A549 (cell line): Measurements from ENCODE around the gene DTX3. TPM values are rescaled to one million over a fixed set of nuclear protein-coding genes. Genes with fewer than 3 reads are reported as not detected.

Experiments used
- ATAC-seq, 2 experiments: fragments of 200-7000 bp in 1 of 2; fragments of >200 bp in 1 of 2; cut with Nextera tagmentation in 1 of 2; cut with Tn5 transposase in 1 of 2; 3 replicates each; pipeline versions ENCODE4 v1.8.0 to v1.9.1; 2018 to 2020; ENCODE audit warnings: mild to moderate bottlenecking in 1 of 2, moderate library complexity in 1 of 2
- CTCF ChIA-PET: fragments of 300-600 bp; sonication (Branson Sonifier 250); formaldehyde crosslinking; extraction: SDS; loops from one replicate; lab custom pipeline; 2021; ENCODE audit warnings: antibody characterized with exemption, inconsistent platforms; lab: Yijun Ruan, JAX
- POLR2A ChIA-PET: fragments of 350-600 bp; formaldehyde crosslinking; extraction: SDS; loops from one replicate; lab custom pipeline; 2021; ENCODE audit warnings: antibody characterized with exemption, inconsistent platforms; lab: Yijun Ruan, JAX
- DNase-seq, 2 experiments: peaks; one replicate each; pipeline versions ENCODE4 v3.0.0 to v3.0.0-alpha.2; 2011 to 2016; ENCODE audit warnings: low read depth in 1 of 2, low spot score in 1 of 2
- FAIRE-seq: peaks from 2 replicates; lab custom pipeline; 2011; peaks lifted over from hg19 to GRCh38; lab: Jason Lieb, UNC
- H3K27ac ChIP-seq, 2 experiments: fragments of >200 bp; sonication (Bioruptor Twin); formaldehyde crosslinking; 3 replicates each; pipeline ENCODE4 v1.5.1; 2016 to 2017
- H3K4me1 ChIP-seq: fragments of >200 bp; sonication (Bioruptor Twin); formaldehyde crosslinking; 3 replicates; pipeline ENCODE4 v1.6.1; 2016
- H3K4me2 ChIP-seq: fragments of >200 bp; sonication (Bioruptor Twin); formaldehyde crosslinking; 3 replicates; pipeline ENCODE4 v1.6.1; 2016
- H3K4me3 ChIP-seq: fragments of >200 bp; sonication (Bioruptor Twin); formaldehyde crosslinking; 3 replicates; pipeline ENCODE4 v1.5.1; 2016
- H3K9me3 ChIP-seq: fragments of >200 bp; sonication (Bioruptor Twin); formaldehyde crosslinking; 3 replicates; pipeline ENCODE4 v1.6.1; 2016
- BHLHE40 ChIP-seq: IDR thresholded peaks from 2 replicates; pipeline ENCODE4 v1.6.1; 2012; ENCODE audit warnings: low read depth, low read length, inconsistent platforms
- CBX2 ChIP-seq: fragments of 200-600 bp; sonication (generic); IDR thresholded peaks from 2 replicates; pipeline ENCODE4 v1.6.1; 2016; ENCODE audit warnings: low read depth, mild to moderate bottlenecking, borderline replicate concordance
- EHMT2 ChIP-seq: fragments of 200-600 bp; sonication (generic); IDR thresholded peaks from 2 replicates; pipeline ENCODE4 v1.6.1; 2016; ENCODE audit warnings: antibody characterized with exemption, low read depth, mild to moderate bottlenecking, moderate library complexity
- FOSB ChIP-seq: fragments of 250-450 bp; sonication (Bioruptor Pico); IDR thresholded peaks from 2 replicates; pipeline ENCODE4 v1.5.0; 2020; ENCODE audit warnings: mild to moderate bottlenecking, moderate library complexity
- FOSL2 ChIP-seq, 2 experiments: fragments of 450-650 bp in 1 of 2; fragments of >200 bp in 1 of 2; sonication (Bioruptor Twin) in 1 of 2; formaldehyde crosslinking; IDR thresholded peaks; 2 replicates each; pipeline versions ENCODE4 v1.5.0 to v1.6.1; 2016 to 2020; ENCODE audit warnings: mild to moderate bottlenecking in 1 of 2, moderate library complexity in 1 of 2
- HDAC2 ChIP-seq: fragments of 200-600 bp; sonication (generic); IDR thresholded peaks from 2 replicates; pipeline ENCODE4 v1.6.1; 2016
- HEYL ChIP-seq: fragments of 250-450 bp; sonication (Bioruptor Pico); IDR thresholded peaks from 2 replicates; pipeline ENCODE4 v1.8.0; 2021; ENCODE audit warnings: mild to moderate bottlenecking, moderate library complexity
- JUN ChIP-seq, 2 experiments: fragments of >200 bp; sonication (Bioruptor Twin); formaldehyde crosslinking; IDR thresholded peaks; 2 replicates in 1 of 2; 3 replicates in 1 of 2; pipeline ENCODE4 v1.6.1; 2016 to 2017
- KDM1A ChIP-seq: fragments of 200-600 bp; sonication (generic); IDR thresholded peaks from 2 replicates; pipeline ENCODE4 v1.6.1; 2016; ENCODE audit warnings: low read depth, mild to moderate bottlenecking
- MAZ ChIP-seq: fragments of 150-350 bp; IDR thresholded peaks from 2 replicates; pipeline ENCODE4 v1.6.1; 2014; ENCODE audit warnings: antibody characterized with exemption, low read depth, low read length, borderline replicate concordance
- PHF8 ChIP-seq: fragments of 200-600 bp; sonication (generic); IDR thresholded peaks from 2 replicates; pipeline ENCODE4 v1.6.1; 2016; ENCODE audit warnings: low read depth, mild to moderate bottlenecking, antibody characterized with exemption, moderate library complexity, borderline replicate concordance
- POLR2A ChIP-seq: IDR thresholded peaks from 2 replicates; pipeline ENCODE4 v1.6.1; 2012; ENCODE audit warnings: mild to moderate bottlenecking, low read length
- RFX5 ChIP-seq: fragments of 450-650 bp; IDR thresholded peaks from 2 replicates; pipeline ENCODE4 v1.7.1; 2014; ENCODE audit warnings: antibody characterized with exemption, mild to moderate bottlenecking, moderate library complexity
- RNF2 ChIP-seq: fragments of 200-600 bp; sonication (generic); IDR thresholded peaks from 2 replicates; pipeline ENCODE4 v1.6.1; 2016; ENCODE audit warnings: low read depth, mild to moderate bottlenecking, antibody characterized with exemption, moderate library complexity, borderline replicate concordance
- TP53 ChIP-seq: fragments of 250-450 bp; sonication (Bioruptor Pico); IDR thresholded peaks from 2 replicates; pipeline ENCODE4 v1.5.0; 2021; ENCODE audit warnings: mild to moderate bottlenecking, moderate library complexity
- ZC3H11A ChIP-seq: fragments of 450-650 bp; IDR thresholded peaks from 2 replicates; pipeline ENCODE4 v1.6.1; 2014; ENCODE audit warnings: antibody characterized with exemption, mild to moderate bottlenecking
- WGBS: methylation state at CpG from one replicate; pipeline ENCODE4 v1.1.6; 2017; ENCODE audit errors: missing lambda C conversion rate; 5-methylcytosine and 5-hydroxymethylcytosine counted together
- polyA plus RNA-seq, 4 experiments: library from polyadenylated mRNA; depleted of rRNA in 3 of 4; stranded (reverse); fragments of >200 nt; fragmentation: RNase III in 1 of 4; extraction: RNeasy Plus Mini Kit Qiagen cat#74134 plus additional on column Dnase treatment in 1 of 4; gene quantifications; 2 replicates in 3 of 4; 3 replicates in 1 of 4; pipeline ENCODE4 v1.2.3, GENCODE V29; 2011 to 2017
- TF ChIP-seq, protein P1 (sequence below): IDR thresholded peaks from 2 replicates; pipeline ENCODE4 v1.6.1; 2012
- TF ChIP-seq, protein P2 (sequence below): fragments of 250-450 bp; sonication (Bioruptor Pico); IDR thresholded peaks from 2 replicates; pipeline ENCODE4 v1.5.0; 2021; ENCODE audit warnings: mild to moderate bottlenecking, moderate library complexity, borderline replicate concordance
- TF ChIP-seq, protein P3 (sequence below): fragments of 450-650 bp; IDR thresholded peaks from 2 replicates; pipeline ENCODE4 v1.6.1; 2014; ENCODE audit warnings: antibody characterized with exemption
- TF ChIP-seq, protein P4 (sequence below): fragments of 200-600 bp; sonication (generic); IDR thresholded peaks from 2 replicates; pipeline ENCODE4 v1.6.1; 2016; ENCODE audit warnings: antibody characterized with exemption, mild to moderate bottlenecking, moderate library complexity
- TF ChIP-seq, protein P5 (sequence below): fragments of >200 bp; sonication (Bioruptor Twin); formaldehyde crosslinking; IDR thresholded peaks from 2 replicates; pipeline ENCODE4 v1.6.1; 2016

Gene DTX3
- polyA plus RNA-seq, 2 of the 4 experiments (the other 2 are of a cell fraction), result 21.7 to 24.7 TPM

DNA sequence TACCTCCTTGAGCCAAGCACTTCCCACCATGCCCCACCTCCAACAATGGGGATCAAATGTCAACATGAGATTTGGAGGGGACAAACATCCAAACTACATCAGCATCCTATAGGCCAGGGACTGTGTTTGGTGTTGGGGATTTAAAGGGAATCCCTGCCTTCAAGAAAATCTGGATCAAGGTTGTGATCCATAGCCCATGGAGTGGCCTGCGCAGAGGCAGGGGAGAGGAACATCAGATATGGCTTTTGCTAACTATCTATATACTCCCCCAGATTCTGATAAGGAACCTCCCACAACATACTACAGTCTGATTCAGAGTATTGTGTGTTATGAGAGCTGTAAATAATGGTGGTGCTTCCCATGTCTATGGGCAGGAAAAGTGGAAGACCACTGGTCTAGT lies 49.7 kb upstream of the DTX3 start:
- no peak overlapping the region for H3K4me3 ChIP-seq
- H3K27ac ChIP-seq, result no peak overlapping the region
- ATAC-seq (no peak), FAIRE-seq (no peak), DNase-seq (no peak)
- no peaks in the 10 kb centered on the region for H3K9me3 ChIP-seq
- ChIA-PET POLR2A (no interaction called here), CTCF (interaction anchor here (0.8 to 4.8 kb wide), 4 partner anchors 21 to 291 kb away, joined by 3 to 18 read pairs (median 4); partner anchors contain the start of gene B4GALNT1)
- WGBS, result 77% methylated on average over 1 of the region's 1 CpG
- TF ChIP-seq TP53, result no peak
- no peak for TF ChIP-seq EHMT2
- no peak for TF ChIP-seq KDM1A
- TF ChIP-seq JUN (IDR thresholded peaks at IDR 0.05), result no peak
- no peak for TF ChIP-seq BHLHE40
- TF ChIP-seq, protein P1, sequence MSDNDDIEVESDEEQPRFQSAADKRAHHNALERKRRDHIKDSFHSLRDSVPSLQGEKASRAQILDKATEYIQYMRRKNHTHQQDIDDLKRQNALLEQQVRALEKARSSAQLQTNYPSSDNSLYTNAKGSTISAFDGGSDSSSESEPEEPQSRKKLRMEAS, result no peak
- TF ChIP-seq POLR2A, result no peak
- TF ChIP-seq, protein P2, sequence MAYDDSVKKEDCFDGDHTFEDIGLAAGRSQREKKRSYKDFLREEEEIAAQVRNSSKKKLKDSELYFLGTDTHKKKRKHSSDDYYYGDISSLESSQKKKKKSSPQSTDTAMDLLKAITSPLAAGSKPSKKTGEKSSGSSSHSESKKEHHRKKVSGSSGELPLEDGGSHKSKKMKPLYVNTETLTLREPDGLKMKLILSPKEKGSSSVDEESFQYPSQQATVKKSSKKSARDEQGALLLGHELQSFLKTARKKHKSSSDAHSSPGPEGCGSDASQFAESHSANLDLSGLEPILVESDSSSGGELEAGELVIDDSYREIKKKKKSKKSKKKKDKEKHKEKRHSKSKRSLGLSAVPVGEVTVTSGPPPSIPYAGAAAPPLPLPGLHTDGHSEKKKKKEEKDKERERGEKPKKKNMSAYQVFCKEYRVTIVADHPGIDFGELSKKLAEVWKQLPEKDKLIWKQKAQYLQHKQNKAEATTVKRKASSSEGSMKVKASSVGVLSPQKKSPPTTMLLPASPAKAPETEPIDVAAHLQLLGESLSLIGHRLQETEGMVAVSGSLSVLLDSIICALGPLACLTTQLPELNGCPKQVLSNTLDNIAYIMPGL (CRISPR knock-in tag), result no peak
- TF ChIP-seq HDAC2, result no peak
- TF ChIP-seq MAZ, result no peak
- TF ChIP-seq, protein P3, sequence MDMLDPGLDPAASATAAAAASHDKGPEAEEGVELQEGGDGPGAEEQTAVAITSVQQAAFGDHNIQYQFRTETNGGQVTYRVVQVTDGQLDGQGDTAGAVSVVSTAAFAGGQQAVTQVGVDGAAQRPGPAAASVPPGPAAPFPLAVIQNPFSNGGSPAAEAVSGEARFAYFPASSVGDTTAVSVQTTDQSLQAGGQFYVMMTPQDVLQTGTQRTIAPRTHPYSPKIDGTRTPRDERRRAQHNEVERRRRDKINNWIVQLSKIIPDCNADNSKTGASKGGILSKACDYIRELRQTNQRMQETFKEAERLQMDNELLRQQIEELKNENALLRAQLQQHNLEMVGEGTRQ, result no peak
- no peak for TF ChIP-seq FOSL2 (IDR thresholded peaks at IDR 0.05)
- no peak for TF ChIP-seq FOSL2 (CRISPR knock-in tag; IDR thresholded peaks at IDR 0.05)
- no peak for TF ChIP-seq RNF2
- no peak for TF ChIP-seq RFX5
- TF ChIP-seq CBX2, result no peak
- no peak for TF ChIP-seq HEYL (CRISPR knock-in tag)
- TF ChIP-seq FOSB, result no peak
- TF ChIP-seq, protein P4, sequence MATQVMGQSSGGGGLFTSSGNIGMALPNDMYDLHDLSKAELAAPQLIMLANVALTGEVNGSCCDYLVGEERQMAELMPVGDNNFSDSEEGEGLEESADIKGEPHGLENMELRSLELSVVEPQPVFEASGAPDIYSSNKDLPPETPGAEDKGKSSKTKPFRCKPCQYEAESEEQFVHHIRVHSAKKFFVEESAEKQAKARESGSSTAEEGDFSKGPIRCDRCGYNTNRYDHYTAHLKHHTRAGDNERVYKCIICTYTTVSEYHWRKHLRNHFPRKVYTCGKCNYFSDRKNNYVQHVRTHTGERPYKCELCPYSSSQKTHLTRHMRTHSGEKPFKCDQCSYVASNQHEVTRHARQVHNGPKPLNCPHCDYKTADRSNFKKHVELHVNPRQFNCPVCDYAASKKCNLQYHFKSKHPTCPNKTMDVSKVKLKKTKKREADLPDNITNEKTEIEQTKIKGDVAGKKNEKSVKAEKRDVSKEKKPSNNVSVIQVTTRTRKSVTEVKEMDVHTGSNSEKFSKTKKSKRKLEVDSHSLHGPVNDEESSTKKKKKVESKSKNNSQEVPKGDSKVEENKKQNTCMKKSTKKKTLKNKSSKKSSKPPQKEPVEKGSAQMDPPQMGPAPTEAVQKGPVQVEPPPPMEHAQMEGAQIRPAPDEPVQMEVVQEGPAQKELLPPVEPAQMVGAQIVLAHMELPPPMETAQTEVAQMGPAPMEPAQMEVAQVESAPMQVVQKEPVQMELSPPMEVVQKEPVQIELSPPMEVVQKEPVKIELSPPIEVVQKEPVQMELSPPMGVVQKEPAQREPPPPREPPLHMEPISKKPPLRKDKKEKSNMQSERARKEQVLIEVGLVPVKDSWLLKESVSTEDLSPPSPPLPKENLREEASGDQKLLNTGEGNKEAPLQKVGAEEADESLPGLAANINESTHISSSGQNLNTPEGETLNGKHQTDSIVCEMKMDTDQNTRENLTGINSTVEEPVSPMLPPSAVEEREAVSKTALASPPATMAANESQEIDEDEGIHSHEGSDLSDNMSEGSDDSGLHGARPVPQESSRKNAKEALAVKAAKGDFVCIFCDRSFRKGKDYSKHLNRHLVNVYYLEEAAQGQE, result no peak
- TF ChIP-seq ZC3H11A, result no peak
- TF ChIP-seq PHF8, result no peak
- H3K4me1 ChIP-seq, result peaks cover 12% of the 10 kb centered on the region; the same call in 2 of the 3 replicates
- H3K4me2 ChIP-seq, result no peak overlapping the region

DNA sequence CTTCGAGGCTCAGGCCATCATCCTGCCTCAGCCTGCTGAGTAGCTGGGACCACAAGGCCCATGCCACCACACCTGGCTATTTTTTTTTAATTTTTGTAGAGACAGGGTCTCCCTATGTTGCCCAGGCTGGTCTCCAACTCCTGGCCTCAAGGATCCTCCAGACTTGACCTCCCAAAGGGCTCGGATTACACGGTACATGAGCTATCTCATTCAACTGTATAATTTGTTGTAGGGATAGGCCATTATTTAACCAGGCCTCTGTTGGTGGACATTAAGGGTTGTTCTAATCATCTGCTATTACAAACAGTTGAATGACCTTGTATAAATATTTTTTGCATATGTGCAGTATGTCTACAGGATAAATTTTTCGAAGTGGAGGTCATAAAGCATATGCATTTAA lies 45.8 kb upstream of the DTX3 start:
- ChIA-PET POLR2A (no interaction called here), CTCF (no interaction called here)
- H3K4me1 ChIP-seq, result peaks cover 6% of the 10 kb centered on the region; the same call in 1 of the 3 replicates
- FAIRE-seq (no peak), DNase-seq (no peak), ATAC-seq (no peak)
- no peak overlapping the region for H3K4me2 ChIP-seq
- no peak overlapping the region for H3K27ac ChIP-seq
- H3K9me3 ChIP-seq, result no peaks in the 10 kb centered on the region
- 53% methylated on average over 4 of the region's 4 CpGs for WGBS
- no peak for TF ChIP-seq FOSB
- TF ChIP-seq, protein P5, sequence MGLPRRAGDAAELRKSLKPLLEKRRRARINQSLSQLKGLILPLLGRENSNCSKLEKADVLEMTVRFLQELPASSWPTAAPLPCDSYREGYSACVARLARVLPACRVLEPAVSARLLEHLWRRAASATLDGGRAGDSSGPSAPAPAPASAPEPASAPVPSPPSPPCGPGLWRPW, result no peak
- no peak overlapping the region for H3K4me3 ChIP-seq
